Calu3 (cell line): Measurements from ENCODE around the gene SPRN. TPM values are rescaled to one million over a fixed set of nuclear protein-coding genes. Genes with fewer than 3 reads are reported as not detected.

ENCODE experiments used
- BruUV-seq: library from RNA; stranded (reverse); fragments of 400-500 nt; replicated peaks from 2 replicates; lab custom pipeline; 2021; lab: Mats Ljungman, UMichigan
- CTCF ChIA-PET: fragments of 300-600 bp; sonication (Branson Sonifier 250); formaldehyde crosslinking; loops from one replicate; lab custom pipeline; 2022; ENCODE audit warnings: antibody characterized with exemption; lab: Charles Lee
- DNase-seq: peaks from one replicate; pipeline ENCODE4 v3.0.0; 2022
- H3K27ac Mint-ChIP-seq: one replicate; pipeline ENCODE4 v1.8.0; 2022; ENCODE audit warnings: mixed read lengths; ENCODE audit not compliant: unreplicated experiment
- H3K27me3 Mint-ChIP-seq: one replicate; pipeline ENCODE4 v1.8.0; 2022; ENCODE audit warnings: mixed read lengths; ENCODE audit not compliant: unreplicated experiment
- H3K36me3 Mint-ChIP-seq: one replicate; pipeline ENCODE4 v1.8.0; 2022; ENCODE audit warnings: mild to moderate bottlenecking, moderate library complexity, mixed read lengths; ENCODE audit not compliant: insufficient read depth, unreplicated experiment
- H3K4me1 Mint-ChIP-seq: one replicate; pipeline ENCODE4 v1.8.0; 2022; ENCODE audit warnings: mild to moderate bottlenecking, low read depth, mixed read lengths; ENCODE audit not compliant: unreplicated experiment
- H3K4me3 Mint-ChIP-seq: one replicate; pipeline ENCODE4 v1.8.0; 2022; ENCODE audit warnings: mild to moderate bottlenecking, low read depth, moderate library complexity, mixed read lengths; ENCODE audit not compliant: unreplicated experiment
- H3K9me3 Mint-ChIP-seq: one replicate; pipeline ENCODE4 v1.8.0; 2022; ENCODE audit warnings: low read depth, mixed read lengths; ENCODE audit not compliant: unreplicated experiment
- CTCF ChIP-seq: fragments of 200-600 bp; IDR thresholded peaks from one replicate; pipeline ENCODE4 v1.8.0; 2022; ENCODE audit warnings: antibody characterized with exemption; ENCODE audit not compliant: unreplicated experiment
- intact Hi-C: fragments of 100-400 bp; cut with micrococcal nuclease; formaldehyde crosslinking; loops from one replicate; pipeline ENCODE4 v1.10.0; 2022; ENCODE audit not compliant: unreplicated experiment
- total RNA-seq: library from RNA; stranded (reverse); gene quantifications from 2 replicates; pipeline ENCODE4 v1.2.3, GENCODE V29; 2022

SPRN gene
- total RNA-seq, 1 experiment from 2014 or later = not detected

GRCh38 chr10:133454204-133454893, 29.9 kb upstream of the SPRN start:
- H3K36me3 Mint-ChIP-seq = peaks cover 9% of the 10 kb centered on the region
- no TSS peak for BruUV-seq
- TF ChIP-seq CTCF = no peak
- CTCF ChIA-PET = no interaction called here
- H3K27me3 Mint-ChIP-seq = no peaks in the 10 kb centered on the region
- H3K9me3 Mint-ChIP-seq = peaks cover 3% of the 10 kb centered on the region
- no peak overlapping the region for H3K27ac Mint-ChIP-seq
- no peak overlapping the region for H3K4me3 Mint-ChIP-seq
- intact Hi-C loops = no loop called here
- H3K4me1 Mint-ChIP-seq = no peaks in the 10 kb centered on the region
- no peak for DNase-seq

GRCh38 chr10:133453516-133454203, 29.2 kb upstream of the SPRN start, which contains the start of gene SCART1:
TSS of gene SCART1 (plus strand) at chr10:133453945. CDS start at chr10:133453998, 53 bp downstream.
- BruUV-seq = no TSS peak
- H3K9me3 Mint-ChIP-seq = peaks cover 4% of the 10 kb centered on the region
- H3K36me3 Mint-ChIP-seq = peaks cover 9% of the 10 kb centered on the region

DNA sequence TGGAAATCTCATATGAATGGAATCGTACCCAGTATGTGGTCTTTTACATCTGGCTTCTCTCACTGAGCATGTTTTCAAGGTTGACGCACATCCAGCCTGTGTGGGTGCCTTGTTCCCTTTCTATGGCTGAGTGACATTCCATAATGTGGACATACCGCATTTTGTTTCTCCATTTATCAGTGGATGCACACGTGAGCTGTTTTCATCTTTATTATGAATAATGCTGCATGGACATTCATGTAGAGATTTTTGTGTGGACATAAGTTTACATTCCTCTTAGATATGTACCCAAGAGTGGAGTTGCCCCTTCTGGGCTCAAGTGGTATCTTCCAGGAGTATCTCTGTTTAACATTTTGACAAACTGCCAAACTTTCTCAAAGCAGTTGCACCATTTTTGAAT, 28.0 kb upstream of the SPRN start:
- peaks cover 6% of the 10 kb centered on the region for H3K9me3 Mint-ChIP-seq
- no peak overlapping the region for H3K4me3 Mint-ChIP-seq
- no peak overlapping the region for H3K27ac Mint-ChIP-seq
- H3K27me3 Mint-ChIP-seq = no peaks in the 10 kb centered on the region
- DNase-seq = no peak
- no TSS peak for BruUV-seq
- intact Hi-C loops = no loop called here
- no peaks in the 10 kb centered on the region for H3K4me1 Mint-ChIP-seq
- H3K36me3 Mint-ChIP-seq = peaks cover 9% of the 10 kb centered on the region
- CTCF ChIA-PET = no interaction called here
- TF ChIP-seq CTCF = no peak

More at GRCh38 chr10:133453516-133454203, 29.2 kb upstream of the SPRN start, which contains the start of gene SCART1:
- DNase-seq = no peak
- no peak for TF ChIP-seq CTCF
- no peaks in the 10 kb centered on the region for H3K4me1 Mint-ChIP-seq
- intact Hi-C loops = no loop called here
- H3K4me3 Mint-ChIP-seq = no peak within 1 kb of the TSS
- CTCF ChIA-PET = no interaction called here
- no peaks in the 10 kb centered on the region for H3K27me3 Mint-ChIP-seq
- no peak within 1 kb of the TSS for H3K27ac Mint-ChIP-seq

DNA sequence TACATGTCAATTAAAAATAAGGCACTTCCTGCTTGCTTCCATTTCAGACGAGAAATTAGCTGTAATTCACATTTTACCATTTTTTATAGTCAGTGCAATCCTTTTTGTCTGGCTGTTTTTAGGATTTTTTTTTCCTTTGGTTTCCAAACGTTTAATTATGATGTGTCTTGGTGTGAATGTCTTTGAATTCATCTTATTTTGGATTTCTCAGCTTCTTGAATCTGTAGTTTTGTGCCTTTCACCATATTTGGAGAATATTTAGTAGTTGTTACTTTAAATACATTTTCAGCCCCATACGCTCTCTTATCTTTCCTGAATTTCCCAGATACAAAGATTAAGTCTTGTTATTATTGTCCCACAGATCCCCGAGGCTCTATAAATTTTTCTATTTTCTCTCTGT, 26.9 kb upstream of the SPRN start:
- Mint-ChIP-seq H3K36me3 (peaks cover 15% of the 10 kb centered on the region), H3K4me1 (no peaks in the 10 kb centered on the region), H3K27me3 (no peaks in the 10 kb centered on the region), H3K9me3 (peaks cover 12% of the 10 kb centered on the region), H3K27ac (no peak overlapping the region), H3K4me3 (no peak overlapping the region)
- DNase-seq = no peak
- intact Hi-C loops = no loop called here
- CTCF ChIA-PET = no interaction called here
- BruUV-seq = no TSS peak
- TF ChIP-seq CTCF = no peak
